ENCODE data around the gene CFAP161.

- TF ChIP-seq CTCF (IDR thresholded peaks at IDR 0.05) = no peak
- TF ChIP-seq POLR2A (IDR thresholded peaks at IDR 0.05) = no peak
Observed at GRCh38 chr15:81117136-81117535, 16.9 kb upstream of the CFAP161 start.
